Measurements from ENCODE around the gene SERP2. TPM values are rescaled to one million over a fixed set of nuclear protein-coding genes. Genes with fewer than 3 reads are reported as not detected.
"Not testable (repeated sequence)": the region's sequence is repeated elsewhere in the genome, so short reads cannot be mapped to it uniquely, and the experiment has no call there.

The SERP2 gene
- 1.1 TPM for polyA plus RNA-seq (2013)

DNA sequence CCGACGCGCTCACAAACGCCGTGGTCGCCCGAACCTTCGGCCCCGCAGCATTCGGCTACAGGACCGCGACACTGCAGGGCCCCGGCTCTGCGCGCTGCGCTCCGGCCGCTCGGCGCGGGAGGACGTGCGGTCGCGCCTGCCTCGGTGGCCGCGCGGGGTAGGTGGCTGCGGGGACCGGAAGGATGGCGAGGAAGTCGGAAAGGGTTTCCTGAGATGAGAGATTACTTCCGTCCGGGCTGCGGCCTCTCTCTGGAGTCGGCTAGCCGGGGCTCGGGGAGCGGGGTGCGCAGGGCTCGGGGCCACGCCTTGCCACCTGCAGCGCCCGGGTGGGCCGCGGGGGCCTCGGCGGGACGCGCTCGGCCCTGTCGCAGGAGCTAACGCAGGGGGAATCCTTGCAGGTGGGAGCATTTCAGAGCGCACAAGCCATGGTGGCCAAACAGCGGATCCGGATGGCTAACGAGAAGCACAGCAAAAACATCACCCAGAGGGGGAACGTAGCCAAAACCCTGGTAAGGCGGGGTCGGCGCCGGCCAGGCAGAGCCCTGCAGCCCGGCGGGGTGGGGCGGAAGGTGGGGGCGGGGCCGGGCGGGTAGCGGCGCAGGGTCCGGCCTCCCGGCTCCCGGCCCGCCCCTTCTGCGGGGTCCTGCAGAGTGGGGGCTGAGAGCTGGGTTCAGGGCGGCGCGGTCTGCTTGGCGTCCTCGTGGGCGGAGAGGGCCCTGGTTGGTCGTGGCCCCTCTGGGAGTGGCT, at the start of gene SERP2:
Gene SERP2, plus strand, starts transcription at position 224 of the 747 bp plus-strand sequence. Its CDS starts 202 bp downstream, at position 426.
- WGBS (ENCODE audit: insufficient coverage) = 3% methylated on average over 58 of the region's 83 CpGs
- peak within 1 kb of the TSS; percentile 13 to 76 (median 43) for H3K4me3 ChIP-seq (ENCODE audit: control insufficient read depth in 1 of 7, extremely low read depth in 1 of 7, insufficient read depth in 4 of 7, low read depth in 2 of 7, low read length in 6 of 7)
- H3K9me3 ChIP-seq (ENCODE audit: control extremely low read depth in 1 of 5, control insufficient read depth in 4 of 5, insufficient read depth in 2 of 5, low read depth in 1 of 5, low read length in 4 of 5) = no peaks in the 10 kb centered on the region
- ChIA-PET CTCF (interaction anchor here (1.3 to 2.8 kb wide), 2 partner anchors 131 to 134 kb away, joined by 3 to 11 read pairs; no protein-coding TSS in a partner anchor), POLR2A (no interaction called here)
- no peak within 1 kb of the TSS for H3K27ac ChIP-seq (ENCODE audit: insufficient read depth in 1 of 2, low read depth in 1 of 2, low read length in 2 of 2, poor library complexity in 1 of 2, severe bottlenecking in 2 of 2)
- peak in 1 of 3 donors; percentile 36 for DNase-seq
- peaks cover 1 to 47% (median 22%) of the 10 kb centered on the region in 4 experiments for H3K4me1 ChIP-seq (ENCODE audit: control extremely low read depth in 1 of 4, control insufficient read depth in 4 of 4, insufficient read depth in 4 of 4, low read length in 3 of 4)
- no peaks in the 10 kb centered on the region for H3K27me3 ChIP-seq (replicated peaks in 2 of 5; ENCODE audit: control insufficient read depth in 4 of 5, insufficient read depth in 5 of 5, low read length in 4 of 5)
- H3K36me3 ChIP-seq (ENCODE audit: control insufficient read depth in 4 of 4, insufficient read depth in 4 of 4, low read length in 3 of 4) = no peaks in the 10 kb centered on the region

DNA sequence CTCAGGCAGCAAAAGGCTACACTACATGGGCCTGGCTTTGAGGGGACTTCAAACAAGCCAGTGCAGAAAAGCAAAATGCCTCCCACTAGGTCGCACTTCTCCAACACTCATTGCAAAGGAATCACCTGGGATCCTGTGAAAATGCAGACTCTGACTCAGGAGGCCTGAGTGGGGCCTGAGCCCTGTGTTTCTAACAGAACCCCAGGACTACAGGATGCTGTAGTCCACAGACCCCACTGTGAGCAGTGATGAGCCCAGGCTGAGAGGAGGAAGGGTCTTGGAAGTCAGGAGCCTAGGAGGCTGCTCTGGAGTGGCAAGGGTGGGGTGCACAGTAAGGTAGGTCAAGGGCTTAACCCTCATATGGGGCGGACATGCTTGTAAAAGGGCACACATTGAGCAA, 46.7 kb upstream of the SERP2 start:
- Histone ChIP-seq H3K27me3 (replicated peaks in 2 of 5; ENCODE audit: control insufficient read depth in 4 of 5, insufficient read depth in 5 of 5, low read length in 4 of 5) (no peaks in the 10 kb centered on the region), H3K9me3 (ENCODE audit: control extremely low read depth in 1 of 5, control insufficient read depth in 4 of 5, insufficient read depth in 2 of 5, low read depth in 1 of 5, low read length in 4 of 5) (no peaks in the 10 kb centered on the region), H3K27ac (ENCODE audit: insufficient read depth in 1 of 2, low read depth in 1 of 2, low read length in 2 of 2, poor library complexity in 1 of 2, severe bottlenecking in 2 of 2) (no peak overlapping the region), H3K4me1 (ENCODE audit: control extremely low read depth in 1 of 4, control insufficient read depth in 4 of 4, insufficient read depth in 4 of 4, low read length in 3 of 4) (peaks cover 0 to 9% (median 6%) of the 10 kb centered on the region in 4 experiments), H3K36me3 (ENCODE audit: control insufficient read depth in 4 of 4, insufficient read depth in 4 of 4, low read length in 3 of 4) (no peaks in the 10 kb centered on the region), H3K4me3 (ENCODE audit: control insufficient read depth in 1 of 7, extremely low read depth in 1 of 7, insufficient read depth in 4 of 7, low read depth in 2 of 7, low read length in 6 of 7) (no peak overlapping the region)
- no peak for DNase-seq
- ChIA-PET POLR2A (no interaction called here), CTCF (no interaction called here)
- WGBS (ENCODE audit: insufficient coverage) = 100% methylated on average over 2 of the region's 2 CpGs

DNA sequence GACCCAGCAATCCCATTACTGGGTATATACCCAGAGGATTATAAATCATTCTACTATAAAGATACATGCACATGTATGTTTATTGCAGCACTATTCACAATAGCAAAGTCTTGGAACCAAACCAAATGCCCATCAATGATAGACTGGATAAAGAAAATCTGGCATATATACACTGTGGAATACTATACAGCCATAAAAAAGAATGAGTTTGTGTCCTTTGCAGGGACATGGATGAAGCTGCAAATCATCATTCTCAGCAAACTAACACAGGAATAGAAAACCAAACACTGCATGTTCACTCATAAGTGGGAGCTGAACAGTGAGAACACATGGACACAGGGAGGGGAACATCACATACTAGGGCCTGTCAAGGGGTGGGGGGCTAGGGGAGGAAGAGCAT, 44.6 kb upstream of the SERP2 start:
- H3K36me3 ChIP-seq (ENCODE audit: control insufficient read depth in 4 of 4, insufficient read depth in 4 of 4, low read length in 3 of 4); DNase-seq; H3K27ac ChIP-seq (ENCODE audit: insufficient read depth in 1 of 2, low read depth in 1 of 2, low read length in 2 of 2, poor library complexity in 1 of 2, severe bottlenecking in 2 of 2); H3K9me3 ChIP-seq (ENCODE audit: control extremely low read depth in 1 of 5, control insufficient read depth in 4 of 5, insufficient read depth in 2 of 5, low read depth in 1 of 5, low read length in 4 of 5); CTCF ChIA-PET; H3K27me3 ChIP-seq (replicated peaks in 2 of 5; ENCODE audit: control insufficient read depth in 4 of 5, insufficient read depth in 5 of 5, low read length in 4 of 5); H3K4me3 ChIP-seq (ENCODE audit: control insufficient read depth in 1 of 7, extremely low read depth in 1 of 7, insufficient read depth in 4 of 7, low read depth in 2 of 7, low read length in 6 of 7); POLR2A ChIA-PET: not testable (repeated sequence)
- H3K4me1 ChIP-seq (ENCODE audit: control extremely low read depth in 1 of 4, control insufficient read depth in 4 of 4, insufficient read depth in 4 of 4, low read length in 3 of 4) = peaks cover 0 to 23% (median 20%) of the 10 kb centered on the region in 4 experiments

DNA sequence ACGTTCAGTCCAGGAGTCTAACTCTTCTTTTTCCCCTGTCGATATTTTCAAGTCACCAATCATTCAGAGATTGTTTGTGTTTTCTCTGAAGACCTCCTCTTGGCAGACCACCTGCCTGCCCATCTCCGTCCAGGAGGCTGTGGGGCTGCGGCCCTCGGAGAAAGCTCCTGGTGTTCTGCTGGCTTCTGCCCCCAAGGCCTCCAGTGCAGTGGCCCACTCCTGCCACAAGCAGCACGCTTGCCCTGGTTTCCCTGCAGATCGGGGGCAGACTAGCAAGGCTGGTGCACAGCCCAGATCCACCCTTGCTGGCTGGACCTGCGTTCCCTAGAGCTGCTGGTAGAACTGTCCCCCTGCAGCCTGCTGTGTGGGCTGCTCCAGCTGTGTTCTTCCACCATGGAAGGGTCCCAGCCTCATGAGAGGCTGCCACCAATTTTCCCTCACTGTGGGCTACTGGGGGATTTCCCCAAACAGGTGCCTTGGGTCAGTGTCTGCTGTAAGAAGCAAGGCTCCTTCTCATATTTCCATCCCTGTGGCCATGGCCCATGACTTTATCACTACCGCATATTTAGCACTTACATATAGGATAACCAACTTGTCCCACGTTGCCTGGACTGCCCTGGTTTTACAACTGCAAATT, 43.6 kb upstream of the SERP2 start:
- H3K4me3 ChIP-seq (ENCODE audit: control insufficient read depth in 1 of 7, extremely low read depth in 1 of 7, insufficient read depth in 4 of 7, low read depth in 2 of 7, low read length in 6 of 7) = no peak overlapping the region
- no peak for DNase-seq
- H3K9me3 ChIP-seq (ENCODE audit: control extremely low read depth in 1 of 5, control insufficient read depth in 4 of 5, insufficient read depth in 2 of 5, low read depth in 1 of 5, low read length in 4 of 5) = no peaks in the 10 kb centered on the region
- no peaks in the 10 kb centered on the region for H3K27me3 ChIP-seq (replicated peaks in 2 of 5; ENCODE audit: control insufficient read depth in 4 of 5, insufficient read depth in 5 of 5, low read length in 4 of 5)
- H3K4me1 ChIP-seq (ENCODE audit: control extremely low read depth in 1 of 4, control insufficient read depth in 4 of 4, insufficient read depth in 4 of 4, low read length in 3 of 4) = peaks cover 0 to 27% (median 20%) of the 10 kb centered on the region in 4 experiments
- WGBS (ENCODE audit: insufficient coverage) = 98% methylated on average over 10 of the region's 10 CpGs
- CTCF ChIA-PET = interaction anchor here (2.0 kb wide), 1 partner anchor 87 kb away, joined by 7 read pairs; no protein-coding TSS in a partner anchor
- H3K36me3 ChIP-seq (ENCODE audit: control insufficient read depth in 4 of 4, insufficient read depth in 4 of 4, low read length in 3 of 4) = no peaks in the 10 kb centered on the region
- no peak overlapping the region for H3K27ac ChIP-seq (ENCODE audit: insufficient read depth in 1 of 2, low read depth in 1 of 2, low read length in 2 of 2, poor library complexity in 1 of 2, severe bottlenecking in 2 of 2)
- POLR2A ChIA-PET = no interaction called here

DNA sequence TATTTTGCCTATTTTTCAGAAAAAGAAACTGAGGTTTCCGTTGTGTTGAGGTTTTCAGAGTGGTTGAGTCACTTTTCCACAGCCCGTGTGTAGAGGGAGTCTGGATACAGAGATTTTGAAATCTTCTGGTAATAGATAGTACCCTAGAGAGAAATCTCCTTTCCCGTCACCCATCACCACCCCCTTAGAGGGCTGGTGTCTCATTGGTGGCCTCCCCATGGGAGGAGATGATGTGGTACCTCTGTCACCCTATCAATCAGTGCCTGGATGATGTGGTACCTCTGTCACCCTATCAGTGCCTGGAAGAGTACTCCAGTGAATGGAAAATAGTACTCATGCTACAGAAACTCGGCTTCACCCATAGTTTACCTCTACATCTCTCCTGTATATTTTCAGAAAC, 42.2 kb upstream of the SERP2 start:
- 80% methylated on average over 1 of the region's 4 CpGs for WGBS (ENCODE audit: insufficient coverage)

DNA sequence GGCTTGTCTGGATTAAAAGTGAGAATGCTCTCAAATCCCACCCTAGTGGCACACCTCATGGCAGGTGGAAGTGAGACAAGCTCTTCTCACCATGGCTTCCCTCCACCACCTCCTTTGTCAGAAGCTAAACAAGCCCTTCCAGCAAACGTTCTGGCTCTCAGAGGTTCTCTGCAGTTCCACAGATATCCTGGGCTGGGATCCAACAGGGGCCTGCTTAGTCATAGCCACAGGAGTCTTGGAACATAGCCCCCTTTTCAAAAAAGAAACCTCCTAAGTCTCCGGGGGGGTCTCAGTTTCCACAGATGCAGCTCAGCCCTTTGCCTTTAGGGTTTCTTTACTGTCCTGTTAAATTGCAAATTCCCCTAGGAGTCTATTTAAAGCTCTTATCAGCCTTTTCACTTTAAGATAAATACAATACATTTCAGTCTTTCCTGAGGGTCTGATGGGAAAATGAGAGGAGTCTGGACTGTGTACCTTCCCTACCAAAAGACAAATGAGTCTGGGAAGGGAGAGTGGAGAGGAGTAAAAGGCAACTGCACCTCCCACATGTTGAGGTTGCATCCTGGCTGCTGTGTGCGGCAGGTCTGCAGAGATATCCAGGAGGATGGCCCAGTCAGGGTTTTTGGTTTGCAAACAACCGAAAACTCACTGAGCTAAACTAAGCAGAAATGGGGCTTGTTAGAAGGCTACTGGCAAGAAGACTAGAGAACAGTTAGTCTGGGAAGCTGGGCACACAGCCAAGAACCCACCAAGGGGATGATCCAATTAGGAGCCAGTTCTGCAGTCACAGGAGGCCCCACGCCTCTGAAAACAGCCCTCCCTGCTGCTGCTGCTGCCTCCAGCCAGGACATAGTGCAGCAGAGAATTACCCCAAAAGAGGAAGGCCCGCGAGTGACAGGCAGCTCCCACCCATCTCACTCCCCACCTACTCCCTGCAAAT, 41.4 kb upstream of the SERP2 start:
- WGBS (ENCODE audit: insufficient coverage) = 3% methylated on average over 5 of the region's 7 CpGs
- no peaks in the 10 kb centered on the region for H3K36me3 ChIP-seq (ENCODE audit: control insufficient read depth in 4 of 4, insufficient read depth in 4 of 4, low read length in 3 of 4)
- ChIA-PET CTCF (interaction anchor here (1.0 to 2.0 kb wide), 7 partner anchors 9 to 284 kb away, joined by 3 to 7 read pairs (median 3); no protein-coding TSS in a partner anchor), POLR2A (interaction anchor here (0.6 kb wide), 1 partner anchor 102 kb away, joined by 4 read pairs; no protein-coding TSS in a partner anchor)
- peak overlapping the region in 1 of 7 experiments; percentile 23 for H3K4me3 ChIP-seq (ENCODE audit: control insufficient read depth in 1 of 7, extremely low read depth in 1 of 7, insufficient read depth in 4 of 7, low read depth in 2 of 7, low read length in 6 of 7)
- DNase-seq = peak; percentile 38 to 68 (median 67)
- H3K27me3 ChIP-seq (replicated peaks in 2 of 5; ENCODE audit: control insufficient read depth in 4 of 5, insufficient read depth in 5 of 5, low read length in 4 of 5) = no peaks in the 10 kb centered on the region
- no peaks in the 10 kb centered on the region for H3K9me3 ChIP-seq (ENCODE audit: control extremely low read depth in 1 of 5, control insufficient read depth in 4 of 5, insufficient read depth in 2 of 5, low read depth in 1 of 5, low read length in 4 of 5)
- H3K4me1 ChIP-seq (ENCODE audit: control extremely low read depth in 1 of 4, control insufficient read depth in 4 of 4, insufficient read depth in 4 of 4, low read length in 3 of 4) = peaks cover 0 to 27% (median 20%) of the 10 kb centered on the region in 4 experiments
- H3K27ac ChIP-seq (ENCODE audit: insufficient read depth in 1 of 2, low read depth in 1 of 2, low read length in 2 of 2, poor library complexity in 1 of 2, severe bottlenecking in 2 of 2) = no peak overlapping the region

More for the DNA sequence above, 42.2 kb upstream of the SERP2 start:
- Histone ChIP-seq H3K36me3 (ENCODE audit: control insufficient read depth in 4 of 4, insufficient read depth in 4 of 4, low read length in 3 of 4) (no peaks in the 10 kb centered on the region), H3K27me3 (replicated peaks in 2 of 5; ENCODE audit: control insufficient read depth in 4 of 5, insufficient read depth in 5 of 5, low read length in 4 of 5) (no peaks in the 10 kb centered on the region), H3K9me3 (ENCODE audit: control extremely low read depth in 1 of 5, control insufficient read depth in 4 of 5, insufficient read depth in 2 of 5, low read depth in 1 of 5, low read length in 4 of 5) (no peaks in the 10 kb centered on the region), H3K4me3 (ENCODE audit: control insufficient read depth in 1 of 7, extremely low read depth in 1 of 7, insufficient read depth in 4 of 7, low read depth in 2 of 7, low read length in 6 of 7) (no peak overlapping the region), H3K27ac (ENCODE audit: insufficient read depth in 1 of 2, low read depth in 1 of 2, low read length in 2 of 2, poor library complexity in 1 of 2, severe bottlenecking in 2 of 2) (peak overlapping the region in 1 of 2 experiments; percentile 2), H3K4me1 (ENCODE audit: control extremely low read depth in 1 of 4, control insufficient read depth in 4 of 4, insufficient read depth in 4 of 4, low read length in 3 of 4) (peaks cover 0 to 27% (median 20%) of the 10 kb centered on the region in 4 experiments)
- ChIA-PET CTCF (interaction anchor here (0.5 to 2.0 kb wide), 3 partner anchors 28 to 89 kb away, joined by 3 to 7 read pairs (median 4); no protein-coding TSS in a partner anchor), POLR2A (no interaction called here)
- no peak for DNase-seq

Data from common myeloid progenitor, CD34-positive (primary cell).